Mesenchymal stem cell (in vitro differentiated cells and primary cell): Measurements from ENCODE around the gene CKMT2.
A peak's percentile ranks its signal among the peaks of the same experiment; 100 is the strongest.
"Not testable (repeated sequence)": the region's sequence is repeated elsewhere in the genome, so short reads cannot be mapped to it uniquely, and the experiment has no call there.

Source experiments
- DNase-seq: peaks from one replicate; pipeline ENCODE4 v3.0.0-alpha.2; 2013
- H2AFZ ChIP-seq: one replicate; pipeline ENCODE4 v1.6.1; 2013; ENCODE audit warnings: low read depth, mild to moderate bottlenecking, control low read depth, inconsistent platforms, low read length, moderate library complexity
- H2AK5ac ChIP-seq: 2 replicates; pipeline ENCODE4 v1.6.1; 2013; ENCODE audit warnings: low read length, moderate library complexity, mild to moderate bottlenecking, inconsistent platforms; ENCODE audit not compliant: severe bottlenecking
- H2BK120ac ChIP-seq: one replicate; pipeline ENCODE4 v1.6.1; 2013; ENCODE audit warnings: low read depth, mild to moderate bottlenecking, inconsistent platforms, low read length, moderate library complexity
- H2BK12ac ChIP-seq, 2 experiments: one replicate each; pipeline ENCODE4 v1.6.1; 2013; ENCODE audit warnings: inconsistent platforms in 2 of 2, low read length in 2 of 2, mild to moderate bottlenecking in 2 of 2, moderate library complexity in 2 of 2, control low read depth in 1 of 2
- H2BK15ac ChIP-seq: one replicate; pipeline ENCODE4 v1.6.1; 2013; ENCODE audit warnings: mild to moderate bottlenecking, low read depth, inconsistent platforms; ENCODE audit not compliant: poor library complexity, severe bottlenecking
- H2BK5ac ChIP-seq: 2 replicates; pipeline ENCODE4 v1.6.1; 2013; ENCODE audit warnings: low read depth, mild to moderate bottlenecking, low read length, control low read depth, inconsistent platforms; ENCODE audit not compliant: poor library complexity, severe bottlenecking
- H3K14ac ChIP-seq, 2 experiments: one replicate each; pipeline ENCODE4 v1.6.1; 2013; ENCODE audit warnings: inconsistent platforms in 2 of 2, low read length in 2 of 2, control low read depth in 1 of 2, mild to moderate bottlenecking in 1 of 2, moderate library complexity in 1 of 2
- H3K18ac ChIP-seq, 2 experiments: one replicate each; pipeline ENCODE4 v1.6.1; 2013; ENCODE audit warnings: inconsistent platforms in 2 of 2, low read length in 2 of 2, control low read depth in 1 of 2, low read depth in 1 of 2, mild to moderate bottlenecking in 1 of 2
- H3K23ac ChIP-seq, 2 experiments: one replicate each; pipeline ENCODE4 v1.6.1; 2013; ENCODE audit warnings: inconsistent platforms in 2 of 2, low read length in 2 of 2, mild to moderate bottlenecking in 2 of 2, moderate library complexity in 2 of 2, control low read depth in 1 of 2
- H3K27ac ChIP-seq: 2 replicates; pipeline ENCODE4 v1.5.1; 2013; ENCODE audit warnings: mild to moderate bottlenecking, moderate library complexity, low read length, control low read depth, inconsistent platforms; ENCODE audit not compliant: poor library complexity, severe bottlenecking
- H3K27me3 ChIP-seq, 2 experiments: 2 replicates each; pipeline versions ENCODE4 v1.6.1 to v1.7.0; 2013; ENCODE audit warnings: low read length in 2 of 2, mild to moderate bottlenecking in 2 of 2, moderate library complexity in 2 of 2, control low read depth in 1 of 2, inconsistent platforms in 1 of 2; ENCODE audit not compliant: control insufficient read depth in 1 of 2, insufficient read depth in 1 of 2
- H3K36me3 ChIP-seq, 2 experiments: 2 replicates each; pipeline versions ENCODE4 v1.6.1 to v1.7.0; 2013; ENCODE audit warnings: low read length in 2 of 2, control low read depth in 1 of 2, inconsistent platforms in 1 of 2, low read depth in 1 of 2, mild to moderate bottlenecking in 1 of 2; ENCODE audit not compliant: insufficient read depth in 2 of 2, control insufficient read depth in 1 of 2
- H3K4ac ChIP-seq, 2 experiments: one replicate each; pipeline ENCODE4 v1.6.1; 2013; ENCODE audit warnings: inconsistent platforms in 2 of 2, low read length in 2 of 2, mild to moderate bottlenecking in 2 of 2, moderate library complexity in 2 of 2, control low read depth in 1 of 2, low read depth in 1 of 2
- H3K4me1 ChIP-seq: 2 replicates; pipeline ENCODE4 v1.6.1; 2013; ENCODE audit warnings: low read depth, low read length, control low read depth; ENCODE audit not compliant: control insufficient read depth, insufficient read depth
- H3K4me2 ChIP-seq: 2 replicates; pipeline ENCODE4 v1.6.1; 2013; ENCODE audit warnings: low read length, mild to moderate bottlenecking, inconsistent platforms; ENCODE audit not compliant: poor library complexity, severe bottlenecking
- H3K4me3 ChIP-seq, 2 experiments: 2 replicates each; pipeline versions ENCODE4 v1.5.1 to v1.7.0; 2013; ENCODE audit warnings: low read length in 2 of 2, mild to moderate bottlenecking in 2 of 2, control low read depth in 1 of 2, low read depth in 1 of 2; ENCODE audit not compliant: insufficient read depth in 1 of 2
- H3K79me1 ChIP-seq: replicated peaks from 2 replicates; pipeline ENCODE4 v1.6.1; 2013; ENCODE audit warnings: mild to moderate bottlenecking, control low read depth, low read length, inconsistent platforms; ENCODE audit not compliant: poor library complexity, severe bottlenecking
- H3K9ac ChIP-seq: 2 replicates; pipeline ENCODE4 v1.7.0; 2013; ENCODE audit warnings: mild to moderate bottlenecking, low read length, moderate library complexity
- H3K9me3 ChIP-seq: 2 replicates; pipeline ENCODE4 v1.7.0; 2013; ENCODE audit warnings: mild to moderate bottlenecking, low read length; ENCODE audit not compliant: control insufficient read depth
- H4K8ac ChIP-seq: one replicate; pipeline ENCODE4 v1.6.1; 2013; ENCODE audit warnings: inconsistent platforms, mild to moderate bottlenecking, low read length, moderate library complexity
- H4K91ac ChIP-seq: one replicate; pipeline ENCODE4 v1.6.1; 2013; ENCODE audit warnings: mild to moderate bottlenecking, low read length, inconsistent platforms
- WGBS: methylation state at CpG from one replicate; pipeline ENCODE4 v1.1.7; 2013; ENCODE audit warnings: mixed read lengths; 5-methylcytosine and 5-hydroxymethylcytosine counted together

The CKMT2 gene

GRCh38 chr5:81269751-81270393 lies 36.8 kb downstream of the CKMT2 start:
- DNase-seq = no peak
- peaks cover 21% of the 10 kb centered on the region for H3K79me1 ChIP-seq
- peaks cover 8% of the 10 kb centered on the region for H3K4me1 ChIP-seq
- H3K18ac ChIP-seq = peak overlapping the region; percentile 64 to 75
- H2BK120ac ChIP-seq = no peak overlapping the region
- peak overlapping the region; percentile 69 for H4K8ac ChIP-seq
- no peak overlapping the region for H3K23ac ChIP-seq
- H4K91ac ChIP-seq = peak overlapping the region; percentile 78
- 86% methylated on average over 8 of the region's 8 CpGs for WGBS
- H3K9me3 ChIP-seq = peaks cover 4% of the 10 kb centered on the region
- H3K4me3 ChIP-seq = no peak overlapping the region
- H3K4me2 ChIP-seq = no peak overlapping the region
- H3K14ac ChIP-seq = no peak overlapping the region
- peak overlapping the region in 1 of 2 experiments; percentile 41 for H3K4ac ChIP-seq
- no peak overlapping the region for H2AFZ ChIP-seq
- peaks cover 0 to 3% of the 10 kb centered on the region in 2 experiments for H3K36me3 ChIP-seq
- peak overlapping the region; percentile 49 for H2AK5ac ChIP-seq
- no peak overlapping the region for H2BK5ac ChIP-seq
- no peak overlapping the region for H3K27ac ChIP-seq
- H2BK15ac ChIP-seq = peak overlapping the region; percentile 77
- peak overlapping the region; percentile 54 to 90 for H2BK12ac ChIP-seq
- H3K27me3 ChIP-seq = no peaks in the 10 kb centered on the region
- H3K9ac ChIP-seq = peak overlapping the region; percentile 74

- not testable (repeated sequence) for H2BK120ac ChIP-seq, H3K4me1 ChIP-seq, H2BK5ac ChIP-seq, H3K14ac ChIP-seq, H2BK12ac ChIP-seq, H3K36me3 ChIP-seq, H2AFZ ChIP-seq, H3K27me3 ChIP-seq, H3K9me3 ChIP-seq, H3K4me2 ChIP-seq, H3K27ac ChIP-seq, H3K9ac ChIP-seq, H3K23ac ChIP-seq, DNase-seq, H3K4me3 ChIP-seq
- WGBS = 98% methylated on average over 2 of the region's 2 CpGs
- Histone ChIP-seq H3K4ac (peak overlapping the region in 1 of 2 experiments; percentile 6), H3K18ac (peak overlapping the region in 1 of 2 experiments; percentile 64), H4K91ac (peak overlapping the region; percentile 78), H2AK5ac (peak overlapping the region; percentile 49), H4K8ac (peak overlapping the region; percentile 69), H3K79me1 (peaks cover 21% of the 10 kb centered on the region), H2BK15ac (peak overlapping the region; percentile 77)
These were observed 37.4 kb downstream of the CKMT2 start for GRCh38 chr5:81270394-81271027.

DNA sequence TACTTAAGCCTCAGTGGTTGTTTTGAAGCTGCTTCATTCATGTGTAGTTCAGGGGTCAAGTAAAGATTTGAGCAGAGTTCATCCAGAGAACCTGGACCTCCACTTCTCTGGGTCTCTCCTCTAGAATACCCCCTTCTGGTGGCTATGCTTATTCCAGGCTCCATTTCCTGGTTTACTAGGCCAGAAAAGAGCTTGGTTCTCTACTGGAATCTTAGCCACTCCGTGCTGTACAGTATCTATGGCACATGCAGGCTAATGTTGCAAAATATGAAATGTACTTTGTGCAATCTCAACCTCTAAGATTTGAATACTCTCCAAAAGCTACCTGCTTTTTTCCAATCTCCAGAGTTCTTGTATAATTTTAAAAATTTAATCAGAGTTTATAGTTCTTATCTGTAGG lies 50.9 kb downstream of the CKMT2 start:
- Histone ChIP-seq H2BK5ac (no peak overlapping the region), H2BK120ac (no peak overlapping the region), H2AK5ac (no peak overlapping the region), H3K27me3 (no peaks in the 10 kb centered on the region), H4K91ac (no peak overlapping the region), H2AFZ (no peak overlapping the region), H2BK12ac (no peak overlapping the region), H3K4me2 (no peak overlapping the region), H3K9ac (no peak overlapping the region), H4K8ac (no peak overlapping the region), H3K18ac (peak overlapping the region in 1 of 2 experiments; percentile 24), H3K4me3 (no peak overlapping the region), H3K9me3 (no peaks in the 10 kb centered on the region), H3K4ac (no peak overlapping the region), H3K23ac (no peak overlapping the region), H3K36me3 (peaks cover 0 to 4% of the 10 kb centered on the region in 2 experiments), H3K79me1 (peaks cover 12% of the 10 kb centered on the region), H3K4me1 (no peaks in the 10 kb centered on the region), H2BK15ac (no peak overlapping the region), H3K14ac (no peak overlapping the region), H3K27ac (no peak overlapping the region)
- DNase-seq = no peak
- WGBS = no CpG with 5 or more reads among the region's 1 CpG

DNA sequence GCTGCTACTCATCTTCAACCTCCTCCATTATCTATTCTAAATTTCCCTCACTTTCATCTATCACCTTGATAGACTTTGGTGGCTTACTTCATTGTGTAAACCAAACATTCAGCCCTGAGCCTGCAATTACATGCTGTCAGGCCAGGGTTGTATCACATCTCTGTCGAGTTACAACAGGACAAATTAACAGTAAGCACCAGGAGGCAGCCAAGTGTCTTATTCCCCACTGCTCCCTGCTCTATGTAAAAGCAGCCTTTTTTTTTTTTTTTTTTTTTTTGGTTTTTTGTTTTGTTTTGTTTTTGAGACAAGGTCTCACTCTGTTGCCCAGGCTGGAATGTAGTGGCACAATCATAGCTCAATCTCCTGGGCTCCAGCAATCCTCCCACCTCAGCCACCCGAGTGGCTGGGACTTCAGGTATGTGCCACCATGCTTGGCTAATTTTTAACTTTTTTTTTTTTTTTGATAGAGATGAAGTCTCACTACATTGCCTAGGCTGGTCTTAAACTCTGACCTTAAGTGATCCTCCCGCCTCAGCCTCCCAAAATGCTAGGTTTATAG lies 53.0 kb downstream of the CKMT2 start:
- no peak overlapping the region for H2BK15ac ChIP-seq
- H3K9ac ChIP-seq = no peak overlapping the region
- H3K4me3 ChIP-seq = no peak overlapping the region
- H3K27ac ChIP-seq = no peak overlapping the region
- no peak overlapping the region for H3K4me2 ChIP-seq
- no peak overlapping the region for H2AK5ac ChIP-seq
- H2BK5ac ChIP-seq = no peak overlapping the region
- WGBS = 83% methylated on average over 2 of the region's 3 CpGs
- no peak overlapping the region for H3K18ac ChIP-seq
- no peak overlapping the region for H2BK12ac ChIP-seq
- no peak overlapping the region for H3K4ac ChIP-seq
- no peak for DNase-seq
- no peak overlapping the region for H2BK120ac ChIP-seq
- H3K23ac ChIP-seq = no peak overlapping the region
- H3K36me3 ChIP-seq = peaks cover 0 to 4% of the 10 kb centered on the region in 2 experiments
- H4K8ac ChIP-seq = no peak overlapping the region
- peaks cover 18% of the 10 kb centered on the region for H3K79me1 ChIP-seq
- no peak overlapping the region for H4K91ac ChIP-seq
- H2AFZ ChIP-seq = no peak overlapping the region
- no peaks in the 10 kb centered on the region for H3K27me3 ChIP-seq
- no peak overlapping the region for H3K14ac ChIP-seq
- no peaks in the 10 kb centered on the region for H3K4me1 ChIP-seq
- H3K9me3 ChIP-seq = no peaks in the 10 kb centered on the region
